SK-N-SH treated with all-trans-retinoic acid at 6 μM for 48 hours (cell line): ENCODE measurements around the gene FOXA1.

ENCODE experiments used
- ATAC-seq: fragments of 200-7000 bp; cut with Tn5 transposase; 3 replicates; pipeline ENCODE4 v1.9.1; 2020; ENCODE audit warnings: mild to moderate bottlenecking, moderate library complexity
- ARNTL ChIP-seq: fragments of 450-650 bp; formaldehyde crosslinking; IDR thresholded peaks from 2 replicates; pipeline ENCODE4 v1.5.0; 2020; ENCODE audit warnings: low read depth, mild to moderate bottlenecking, moderate library complexity, borderline replicate concordance
- BACH2 ChIP-seq: fragments of 250-450 bp; sonication (Bioruptor Pico); IDR thresholded peaks from 2 replicates; pipeline ENCODE4 v1.9.0; 2021; ENCODE audit warnings: mild to moderate bottlenecking, borderline replicate concordance
- CSDC2 ChIP-seq: fragments of 250-450 bp; sonication (Bioruptor Pico); IDR thresholded peaks from 2 replicates; pipeline ENCODE4 v1.5.0; 2020; ENCODE audit warnings: mild to moderate bottlenecking, moderate library complexity
- GLIS3 ChIP-seq: fragments of 250-450 bp; sonication (Bioruptor Pico); IDR thresholded peaks from 2 replicates; pipeline ENCODE4 v1.5.0; 2020; ENCODE audit warnings: mild to moderate bottlenecking, moderate library complexity
- ISL1 ChIP-seq: fragments of 250-450 bp; sonication (Bioruptor Pico); IDR thresholded peaks from 2 replicates; pipeline ENCODE4 v2.1.2; 2022; ENCODE audit warnings: mild to moderate bottlenecking, moderate library complexity
- OSR1 ChIP-seq: fragments of 250-450 bp; sonication (Bioruptor Pico); IDR thresholded peaks from 2 replicates; pipeline ENCODE4 v1.8.0; 2022; ENCODE audit warnings: moderate library complexity, mild to moderate bottlenecking, inconsistent platforms
- SNAI2 ChIP-seq: fragments of 250-450 bp; sonication (Bioruptor Pico); IDR thresholded peaks from 2 replicates; pipeline ENCODE4 v1.5.0; 2020; ENCODE audit warnings: mild to moderate bottlenecking, moderate library complexity
- TCF4 ChIP-seq: fragments of 250-450 bp; sonication (Bioruptor Pico); IDR thresholded peaks from 2 replicates; pipeline ENCODE4 v1.8.0; 2021; ENCODE audit warnings: mild to moderate bottlenecking, moderate library complexity, borderline replicate concordance
- TOX ChIP-seq: fragments of 250-450 bp; sonication (Bioruptor Pico); IDR thresholded peaks from 2 replicates; pipeline ENCODE4 v1.8.0; 2021; ENCODE audit warnings: mild to moderate bottlenecking, moderate library complexity, borderline replicate concordance
- ZC3H10 ChIP-seq: fragments of 250-450 bp; sonication (Bioruptor Pico); IDR thresholded peaks from 2 replicates; pipeline ENCODE4 v1.5.1; 2021; ENCODE audit warnings: mild to moderate bottlenecking, moderate library complexity
- ZFP3 ChIP-seq: fragments of 250-450 bp; sonication (Bioruptor Pico); IDR thresholded peaks from 2 replicates; pipeline ENCODE4 v1.5.0; 2020; ENCODE audit warnings: mild to moderate bottlenecking, moderate library complexity
- ZFP30 ChIP-seq: fragments of 450-650 bp; formaldehyde crosslinking; IDR thresholded peaks from 2 replicates; pipeline ENCODE4 v1.5.0; 2022; ENCODE audit warnings: mild to moderate bottlenecking, moderate library complexity
- TF ChIP-seq, protein P1 (sequence below): fragments of 250-450 bp; sonication (Bioruptor Pico); IDR thresholded peaks from 2 replicates; pipeline ENCODE4 v1.8.0; 2021; ENCODE audit warnings: low read depth, mild to moderate bottlenecking, moderate library complexity, borderline replicate concordance
- TF ChIP-seq, protein P2 (sequence below): fragments of 250-450 bp; sonication (Bioruptor Pico); IDR thresholded peaks from 2 replicates; pipeline ENCODE4 v1.5.1; 2021; ENCODE audit warnings: mild to moderate bottlenecking, moderate library complexity
- TF ChIP-seq, protein P3 (sequence below): fragments of 250-450 bp; sonication (Bioruptor Pico); IDR thresholded peaks from 2 replicates; pipeline ENCODE4 v1.5.0; 2020; ENCODE audit warnings: mild to moderate bottlenecking, moderate library complexity
- TF ChIP-seq, protein P4 (sequence below): fragments of 250-450 bp; sonication (Bioruptor Pico); IDR thresholded peaks from 2 replicates; pipeline ENCODE4 v1.8.0; 2020; ENCODE audit warnings: mild to moderate bottlenecking, moderate library complexity, borderline replicate concordance
- TF ChIP-seq, protein P5 (sequence below): fragments of 250-450 bp; sonication (Bioruptor Pico); IDR thresholded peaks from 2 replicates; pipeline ENCODE4 v1.5.1; 2020; ENCODE audit warnings: low read depth, mild to moderate bottlenecking, moderate library complexity

The FOXA1 gene

DNA sequence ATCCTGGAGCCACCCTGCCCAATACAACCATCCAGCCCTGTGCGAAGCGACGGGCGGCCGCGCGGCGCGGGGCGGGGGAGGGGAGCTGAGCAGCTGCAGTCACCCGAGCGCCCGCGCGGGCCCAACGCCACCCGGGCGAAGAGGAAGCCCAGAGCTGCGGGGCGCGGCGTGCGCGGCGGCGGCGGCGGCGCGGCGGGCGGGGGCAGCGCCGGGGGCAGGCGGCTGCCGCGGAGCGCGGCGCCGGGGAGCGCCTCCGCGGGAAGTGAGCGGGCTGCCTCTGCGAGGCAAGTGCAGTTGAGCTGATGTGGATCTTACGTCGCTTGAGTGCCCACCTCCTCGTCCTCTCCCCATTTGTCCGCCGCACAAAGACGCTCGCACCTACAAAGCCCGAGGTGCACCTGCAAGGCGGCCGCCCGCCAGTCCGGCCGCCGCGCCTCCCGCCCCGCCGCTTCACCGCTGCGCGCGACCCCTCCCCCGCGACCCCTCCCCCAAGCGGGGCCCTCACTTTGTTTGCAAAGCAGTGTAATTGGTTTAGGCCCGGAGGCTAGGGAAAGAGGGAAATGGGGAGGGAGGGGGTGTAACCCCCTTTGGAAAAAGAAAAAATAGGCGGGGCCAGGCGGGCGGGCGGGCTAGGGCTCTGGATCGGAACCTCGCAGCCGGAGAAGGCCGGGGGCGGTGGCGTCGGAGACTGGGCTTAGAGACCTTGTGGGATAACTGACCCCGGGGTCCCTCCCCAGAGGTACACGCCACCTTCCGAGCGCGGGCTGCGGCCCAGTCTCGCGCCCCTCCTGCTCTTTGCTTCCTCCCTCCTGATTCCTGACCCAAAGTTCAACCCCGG lies at the start of gene FOXA1, which contains the start of gene TTC6:
Gene FOXA1, minus strand, starts transcription at position 279 of the 838 bp plus-strand sequence. Its CDS starts 277 bp downstream, at position 2.
Gene TTC6, plus strand, starts transcription at position 659 of the 838 bp plus-strand sequence. CDS start 26,436 bp downstream, outside the sequence.
- no peak; the same call in 2 of the 3 replicates for ATAC-seq

DNA sequence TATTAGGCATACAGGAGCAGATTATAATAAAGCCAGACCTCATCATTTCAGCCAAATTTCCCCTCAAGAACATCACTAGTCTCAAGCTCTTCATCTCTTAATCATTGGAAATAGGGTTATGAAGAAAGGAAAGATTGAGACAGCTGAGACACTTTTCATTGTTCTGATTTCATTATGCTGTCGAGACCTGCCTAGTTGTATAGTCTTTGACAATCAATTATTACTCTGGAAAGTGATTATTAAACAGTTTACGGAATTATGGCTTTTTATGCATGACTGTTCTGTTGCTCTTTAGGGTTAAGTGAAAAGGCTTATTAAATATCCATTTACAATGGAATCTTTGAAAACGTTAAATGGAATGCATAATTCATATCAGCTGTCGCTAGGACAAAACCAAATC lies 48.7 kb upstream of the FOXA1 start:
- ATAC-seq, result no peak
- TF ChIP-seq, protein P1, sequence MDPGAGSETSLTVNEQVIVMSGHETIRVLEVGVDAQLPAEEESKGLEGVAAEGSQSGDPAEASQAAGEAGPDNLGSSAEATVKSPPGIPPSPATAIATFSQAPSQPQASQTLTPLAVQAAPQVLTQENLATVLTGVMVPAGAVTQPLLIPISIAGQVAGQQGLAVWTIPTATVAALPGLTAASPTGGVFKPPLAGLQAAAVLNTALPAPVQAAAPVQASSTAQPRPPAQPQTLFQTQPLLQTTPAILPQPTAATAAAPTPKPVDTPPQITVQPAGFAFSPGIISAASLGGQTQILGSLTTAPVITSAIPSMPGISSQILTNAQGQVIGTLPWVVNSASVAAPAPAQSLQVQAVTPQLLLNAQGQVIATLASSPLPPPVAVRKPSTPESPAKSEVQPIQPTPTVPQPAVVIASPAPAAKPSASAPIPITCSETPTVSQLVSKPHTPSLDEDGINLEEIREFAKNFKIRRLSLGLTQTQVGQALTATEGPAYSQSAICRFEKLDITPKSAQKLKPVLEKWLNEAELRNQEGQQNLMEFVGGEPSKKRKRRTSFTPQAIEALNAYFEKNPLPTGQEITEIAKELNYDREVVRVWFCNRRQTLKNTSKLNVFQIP (CRISPR knock-in tag), result no peak

More for the DNA sequence above, at the start of gene FOXA1, which contains the start of gene TTC6:
- TF ChIP-seq ARNTL (CRISPR knock-in tag) (no peak), CSDC2 (CRISPR knock-in tag) (no peak), OSR1 (no peak), BACH2 (CRISPR knock-in tag) (no peak), GLIS3 (CRISPR knock-in tag) (no peak), ZC3H10 (CRISPR knock-in tag) (no peak)
- TF ChIP-seq, protein P2, sequence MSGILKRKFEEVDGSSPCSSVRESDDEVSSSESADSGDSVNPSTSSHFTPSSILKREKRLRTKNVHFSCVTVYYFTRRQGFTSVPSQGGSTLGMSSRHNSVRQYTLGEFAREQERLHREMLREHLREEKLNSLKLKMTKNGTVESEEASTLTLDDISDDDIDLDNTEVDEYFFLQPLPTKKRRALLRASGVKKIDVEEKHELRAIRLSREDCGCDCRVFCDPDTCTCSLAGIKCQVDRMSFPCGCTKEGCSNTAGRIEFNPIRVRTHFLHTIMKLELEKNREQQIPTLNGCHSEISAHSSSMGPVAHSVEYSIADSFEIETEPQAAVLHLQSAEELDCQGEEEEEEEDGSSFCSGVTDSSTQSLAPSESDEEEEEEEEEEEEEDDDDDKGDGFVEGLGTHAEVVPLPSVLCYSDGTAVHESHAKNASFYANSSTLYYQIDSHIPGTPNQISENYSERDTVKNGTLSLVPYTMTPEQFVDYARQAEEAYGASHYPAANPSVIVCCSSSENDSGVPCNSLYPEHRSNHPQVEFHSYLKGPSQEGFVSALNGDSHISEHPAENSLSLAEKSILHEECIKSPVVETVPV (CRISPR knock-in tag), result no peak
- TF ChIP-seq, protein P3, sequence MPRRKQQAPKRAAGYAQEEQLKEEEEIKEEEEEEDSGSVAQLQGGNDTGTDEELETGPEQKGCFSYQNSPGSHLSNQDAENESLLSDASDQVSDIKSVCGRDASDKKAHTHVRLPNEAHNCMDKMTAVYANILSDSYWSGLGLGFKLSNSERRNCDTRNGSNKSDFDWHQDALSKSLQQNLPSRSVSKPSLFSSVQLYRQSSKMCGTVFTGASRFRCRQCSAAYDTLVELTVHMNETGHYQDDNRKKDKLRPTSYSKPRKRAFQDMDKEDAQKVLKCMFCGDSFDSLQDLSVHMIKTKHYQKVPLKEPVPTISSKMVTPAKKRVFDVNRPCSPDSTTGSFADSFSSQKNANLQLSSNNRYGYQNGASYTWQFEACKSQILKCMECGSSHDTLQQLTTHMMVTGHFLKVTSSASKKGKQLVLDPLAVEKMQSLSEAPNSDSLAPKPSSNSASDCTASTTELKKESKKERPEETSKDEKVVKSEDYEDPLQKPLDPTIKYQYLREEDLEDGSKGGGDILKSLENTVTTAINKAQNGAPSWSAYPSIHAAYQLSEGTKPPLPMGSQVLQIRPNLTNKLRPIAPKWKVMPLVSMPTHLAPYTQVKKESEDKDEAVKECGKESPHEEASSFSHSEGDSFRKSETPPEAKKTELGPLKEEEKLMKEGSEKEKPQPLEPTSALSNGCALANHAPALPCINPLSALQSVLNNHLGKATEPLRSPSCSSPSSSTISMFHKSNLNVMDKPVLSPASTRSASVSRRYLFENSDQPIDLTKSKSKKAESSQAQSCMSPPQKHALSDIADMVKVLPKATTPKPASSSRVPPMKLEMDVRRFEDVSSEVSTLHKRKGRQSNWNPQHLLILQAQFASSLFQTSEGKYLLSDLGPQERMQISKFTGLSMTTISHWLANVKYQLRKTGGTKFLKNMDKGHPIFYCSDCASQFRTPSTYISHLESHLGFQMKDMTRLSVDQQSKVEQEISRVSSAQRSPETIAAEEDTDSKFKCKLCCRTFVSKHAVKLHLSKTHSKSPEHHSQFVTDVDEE (CRISPR knock-in tag), result no peak

DNA sequence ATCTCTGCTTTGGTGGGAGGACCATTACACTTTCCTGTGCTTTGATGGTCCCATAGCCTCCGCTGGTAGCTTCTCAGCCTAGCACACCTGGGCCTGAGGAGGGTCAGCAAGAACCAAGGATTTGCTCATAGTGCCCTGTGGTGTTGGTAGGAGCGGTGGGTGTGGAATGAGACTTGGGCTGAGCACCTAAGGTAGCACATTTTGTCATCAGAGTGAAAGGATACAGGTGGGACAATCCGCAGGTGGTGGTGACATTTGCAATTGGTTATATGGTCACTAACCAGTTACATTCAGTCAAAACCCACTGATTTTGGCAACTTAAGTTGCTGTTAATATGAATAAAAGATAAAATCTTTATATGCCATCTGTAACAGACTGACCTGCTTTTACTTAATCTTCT lies 47.1 kb upstream of the FOXA1 start:
- ATAC-seq, result no peak
- TF ChIP-seq CSDC2 (CRISPR knock-in tag), result no peak
- TF ChIP-seq, protein P2 (CRISPR knock-in tag), result no peak
- TF ChIP-seq ZFP3, result no peak
- TF ChIP-seq, protein P1 (CRISPR knock-in tag), result no peak
- no peak for TF ChIP-seq SNAI2 (CRISPR knock-in tag)

DNA sequence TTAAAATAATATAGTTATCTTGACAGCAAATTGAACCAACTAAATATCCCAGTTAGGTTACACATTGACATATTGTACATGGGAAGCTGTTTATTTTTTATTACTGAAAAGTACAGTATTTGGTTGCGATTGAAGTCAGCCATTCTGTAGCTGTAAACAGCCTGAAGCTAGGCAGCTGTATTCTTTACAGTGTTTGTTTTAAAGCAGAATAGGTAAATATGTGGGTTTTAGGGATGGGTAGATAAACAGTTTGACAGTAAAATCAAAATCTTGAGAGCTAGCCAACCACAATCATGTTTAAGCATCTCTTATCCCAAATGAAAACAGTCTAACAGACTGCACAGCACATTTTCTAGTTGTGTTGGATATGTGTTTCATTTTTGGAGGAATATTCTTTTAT lies 46.1 kb upstream of the FOXA1 start:
- no peak for ATAC-seq
- TF ChIP-seq TCF4 (CRISPR knock-in tag) (no peak), ZFP3 (no peak), ISL1 (no peak), ARNTL (CRISPR knock-in tag) (no peak), SNAI2 (CRISPR knock-in tag) (no peak), GLIS3 (CRISPR knock-in tag) (no peak), BACH2 (CRISPR knock-in tag) (no peak), ZFP30 (no peak), TOX (no peak)
- TF ChIP-seq, protein P3 (CRISPR knock-in tag), result no peak
- TF ChIP-seq, protein P4, sequence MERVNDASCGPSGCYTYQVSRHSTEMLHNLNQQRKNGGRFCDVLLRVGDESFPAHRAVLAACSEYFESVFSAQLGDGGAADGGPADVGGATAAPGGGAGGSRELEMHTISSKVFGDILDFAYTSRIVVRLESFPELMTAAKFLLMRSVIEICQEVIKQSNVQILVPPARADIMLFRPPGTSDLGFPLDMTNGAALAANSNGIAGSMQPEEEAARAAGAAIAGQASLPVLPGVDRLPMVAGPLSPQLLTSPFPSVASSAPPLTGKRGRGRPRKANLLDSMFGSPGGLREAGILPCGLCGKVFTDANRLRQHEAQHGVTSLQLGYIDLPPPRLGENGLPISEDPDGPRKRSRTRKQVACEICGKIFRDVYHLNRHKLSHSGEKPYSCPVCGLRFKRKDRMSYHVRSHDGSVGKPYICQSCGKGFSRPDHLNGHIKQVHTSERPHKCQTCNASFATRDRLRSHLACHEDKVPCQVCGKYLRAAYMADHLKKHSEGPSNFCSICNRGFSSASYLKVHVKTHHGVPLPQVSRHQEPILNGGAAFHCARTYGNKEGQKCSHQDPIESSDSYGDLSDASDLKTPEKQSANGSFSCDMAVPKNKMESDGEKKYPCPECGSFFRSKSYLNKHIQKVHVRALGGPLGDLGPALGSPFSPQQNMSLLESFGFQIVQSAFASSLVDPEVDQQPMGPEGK (CRISPR knock-in tag), result no peak
- TF ChIP-seq, protein P5, sequence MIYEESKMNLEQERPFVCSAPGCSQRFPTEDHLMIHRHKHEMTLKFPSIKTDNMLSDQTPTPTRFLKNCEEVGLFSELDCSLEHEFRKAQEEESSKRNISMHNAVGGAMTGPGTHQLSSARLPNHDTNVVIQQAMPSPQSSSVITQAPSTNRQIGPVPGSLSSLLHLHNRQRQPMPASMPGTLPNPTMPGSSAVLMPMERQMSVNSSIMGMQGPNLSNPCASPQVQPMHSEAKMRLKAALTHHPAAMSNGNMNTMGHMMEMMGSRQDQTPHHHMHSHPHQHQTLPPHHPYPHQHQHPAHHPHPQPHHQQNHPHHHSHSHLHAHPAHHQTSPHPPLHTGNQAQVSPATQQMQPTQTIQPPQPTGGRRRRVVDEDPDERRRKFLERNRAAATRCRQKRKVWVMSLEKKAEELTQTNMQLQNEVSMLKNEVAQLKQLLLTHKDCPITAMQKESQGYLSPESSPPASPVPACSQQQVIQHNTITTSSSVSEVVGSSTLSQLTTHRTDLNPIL (CRISPR knock-in tag), result no peak
